NCI-H345 (cell line): Measurements from ENCODE around the gene CHST11.

Source experiments
- DNase-seq: peaks from one replicate; lab custom pipeline; 2025; lab: John Stamatoyannopoulos, UW

Gene CHST11

DNA sequence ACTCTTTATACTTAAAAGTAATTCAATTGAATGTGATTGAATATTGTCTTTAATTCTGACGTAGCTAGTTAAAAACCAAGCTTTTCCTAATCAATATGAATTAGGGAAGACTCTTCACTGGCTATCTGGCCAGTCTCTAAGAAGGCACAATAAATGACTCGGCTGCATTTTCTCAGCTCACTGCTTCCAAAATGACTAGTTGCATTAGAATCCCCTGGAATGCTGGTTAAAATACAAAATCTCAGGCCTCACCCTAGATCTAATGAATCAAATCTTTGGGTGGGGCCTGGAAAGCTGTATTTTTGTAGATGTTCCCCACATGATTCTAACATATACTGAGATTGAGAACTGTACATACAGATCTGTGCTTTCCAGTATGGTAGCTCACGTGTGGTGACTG, 242.1 kb downstream of the CHST11 start:
- DNase-seq, result no peak

DNA sequence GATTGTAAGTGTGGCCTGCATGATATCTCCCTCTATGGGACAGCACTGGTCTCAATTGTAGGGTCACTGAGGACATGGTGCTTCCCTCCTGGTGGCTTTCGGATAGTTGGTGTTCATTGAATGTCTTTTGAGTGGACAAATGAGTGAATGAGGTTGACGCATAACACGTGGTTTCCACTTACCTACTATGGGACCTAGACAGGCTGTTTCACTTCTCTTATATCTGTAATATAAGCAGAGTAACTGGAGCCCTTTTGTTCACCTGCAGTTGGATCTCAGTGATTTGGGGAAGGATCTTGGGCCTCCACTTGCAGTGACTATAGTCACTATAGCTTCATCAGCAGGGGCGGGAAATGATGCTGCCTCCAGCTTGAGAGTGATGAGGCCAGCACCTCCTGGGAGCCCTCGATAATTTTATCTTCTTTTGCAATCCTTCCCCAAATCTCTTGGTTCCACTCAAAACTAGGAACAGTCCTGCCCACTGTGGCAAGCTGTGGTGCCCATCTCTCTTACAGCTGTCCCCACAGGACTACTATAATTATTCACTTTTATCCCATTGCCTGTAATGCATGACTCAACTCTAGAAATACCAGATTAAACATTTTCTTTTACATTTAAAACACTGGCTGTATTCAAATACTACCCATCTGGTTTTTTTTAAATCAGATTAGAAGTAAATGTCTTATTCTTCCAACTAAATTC, 242.9 kb downstream of the CHST11 start:
- DNase-seq, result no peak

DNA sequence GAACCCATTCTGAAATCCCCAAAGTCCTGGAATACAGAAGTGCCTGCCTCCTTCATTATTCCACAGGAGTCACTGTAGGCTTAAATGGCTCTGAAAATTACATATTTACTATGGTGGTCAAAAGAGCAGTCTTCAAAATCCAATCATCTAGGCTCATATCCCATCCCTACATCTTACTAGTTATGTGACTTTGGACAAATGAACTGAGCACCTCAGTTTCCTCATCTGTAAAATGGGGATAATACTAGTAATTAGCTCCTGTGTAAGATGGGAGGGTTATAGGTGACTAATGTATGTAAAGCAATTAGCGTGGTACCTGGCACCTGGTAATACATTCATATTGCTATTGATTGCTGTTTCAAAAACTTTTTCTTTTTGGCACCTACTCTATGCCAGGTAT, 243.6 kb downstream of the CHST11 start:
- no peak for DNase-seq

DNA sequence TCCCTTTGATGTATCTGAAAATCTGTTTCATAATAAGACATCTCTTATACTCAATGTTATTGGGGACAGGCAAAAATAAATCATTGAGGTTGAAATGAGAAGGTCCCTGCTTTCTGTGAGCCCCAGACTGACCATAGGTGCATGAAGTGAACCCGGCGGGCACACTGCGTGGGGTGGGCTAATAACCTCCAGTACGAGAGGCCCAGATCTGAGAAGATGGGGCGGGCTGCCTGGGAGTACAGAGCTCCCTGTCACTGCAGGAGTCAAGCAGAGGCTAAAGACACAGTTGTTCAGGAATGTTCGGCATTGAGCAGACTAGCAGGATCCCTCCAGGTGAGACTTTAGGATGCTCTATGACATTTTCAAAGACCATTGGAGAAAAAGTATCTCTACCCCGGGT, 244.6 kb downstream of the CHST11 start:
- no peak for DNase-seq

DNA sequence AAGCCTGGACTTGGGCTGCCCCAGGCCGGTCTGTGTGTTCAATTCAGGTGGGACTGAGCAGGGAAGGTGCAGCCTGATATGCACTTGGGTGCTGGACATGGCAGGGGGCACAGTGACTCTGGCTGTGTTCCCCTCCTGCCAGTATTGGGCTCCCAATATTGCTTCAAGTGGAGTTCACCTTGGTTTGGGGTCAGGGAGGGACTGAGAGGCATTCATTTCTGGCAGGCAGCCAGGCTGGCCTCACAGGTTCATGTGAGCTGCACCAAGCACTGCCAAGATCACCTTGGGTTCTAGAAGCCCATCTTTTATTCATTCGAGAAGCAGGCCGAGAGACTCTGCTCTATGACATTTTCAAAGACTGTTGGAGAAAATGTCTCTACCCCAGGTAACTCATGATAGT, 245.0 kb downstream of the CHST11 start:
- no peak for DNase-seq

DNA sequence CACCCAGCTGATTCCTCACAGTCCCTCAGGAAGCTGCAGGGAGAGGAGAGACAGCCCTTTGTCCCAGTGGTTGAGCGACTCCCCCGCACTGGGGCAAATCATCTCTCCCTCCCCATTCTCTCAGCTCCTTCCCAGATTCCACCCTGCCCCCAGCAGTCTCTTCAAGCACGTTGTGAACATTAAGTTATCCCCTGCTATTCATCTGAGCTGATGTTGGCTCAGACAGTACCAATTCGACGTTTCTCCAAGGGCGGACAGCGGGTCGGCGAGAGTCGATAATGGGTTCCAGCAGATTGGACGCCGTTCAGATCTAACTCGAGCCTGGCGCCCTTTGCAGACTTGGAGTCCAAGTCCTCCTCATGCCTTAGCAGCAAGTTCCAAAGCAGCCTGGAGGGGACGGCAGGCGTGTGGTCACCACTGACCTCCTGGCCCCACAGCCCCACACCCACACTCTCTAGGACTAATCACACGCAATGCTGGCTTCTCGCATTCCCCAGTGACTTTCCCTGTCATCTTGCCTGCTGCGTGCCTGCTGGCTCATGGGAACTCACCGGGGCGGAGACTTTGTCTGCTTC, 245.9 kb downstream of the CHST11 start:
- DNase-seq, result no peak

DNA sequence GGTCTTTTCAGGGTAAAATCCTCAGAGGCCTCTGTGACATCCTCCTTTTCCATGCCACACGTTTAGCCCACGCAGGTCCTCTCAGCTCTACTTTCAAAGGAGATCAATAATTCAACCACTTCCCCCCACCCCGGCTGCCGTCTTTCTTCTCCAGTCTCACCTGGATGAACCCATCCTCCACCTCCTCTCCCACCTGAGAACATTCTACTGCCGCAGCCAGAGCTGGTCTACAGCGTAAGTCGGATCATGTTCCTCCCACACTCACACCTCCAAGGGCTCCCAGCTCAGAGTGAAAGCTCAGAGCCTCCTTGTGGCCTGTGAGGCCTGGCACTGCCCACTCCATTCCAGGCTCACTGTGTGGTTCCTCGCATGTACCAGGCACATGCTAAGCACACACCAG, 246.6 kb downstream of the CHST11 start:
- no peak for DNase-seq

DNA sequence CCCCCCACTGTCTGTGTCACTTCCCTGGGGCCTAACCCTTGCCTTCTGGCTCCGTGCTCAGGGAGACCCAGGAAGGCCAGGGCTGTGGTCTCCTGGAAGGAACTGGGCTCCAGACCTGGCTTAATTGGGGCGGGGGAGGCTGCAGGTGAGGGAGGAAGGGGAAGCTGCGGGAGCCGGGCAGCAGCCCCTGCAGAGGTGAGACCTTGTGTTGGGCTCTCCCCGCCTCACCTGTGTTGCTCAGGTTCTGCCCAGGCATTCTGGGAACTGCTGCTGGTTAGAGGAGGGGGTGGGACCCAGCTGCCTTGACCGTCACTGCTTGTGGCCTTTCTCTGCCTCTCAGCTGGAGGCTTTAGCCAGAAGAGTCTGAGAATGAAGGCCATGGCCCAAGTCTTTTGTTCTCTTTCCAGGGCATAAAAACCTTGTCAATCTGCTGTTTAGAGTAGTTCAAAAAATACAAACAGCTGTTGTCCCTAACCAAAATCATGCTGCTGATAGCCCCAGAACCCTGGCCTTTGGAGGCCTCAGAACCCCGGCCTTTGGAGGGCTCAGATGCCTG, 247.6 kb downstream of the CHST11 start:
- no peak for DNase-seq

DNA sequence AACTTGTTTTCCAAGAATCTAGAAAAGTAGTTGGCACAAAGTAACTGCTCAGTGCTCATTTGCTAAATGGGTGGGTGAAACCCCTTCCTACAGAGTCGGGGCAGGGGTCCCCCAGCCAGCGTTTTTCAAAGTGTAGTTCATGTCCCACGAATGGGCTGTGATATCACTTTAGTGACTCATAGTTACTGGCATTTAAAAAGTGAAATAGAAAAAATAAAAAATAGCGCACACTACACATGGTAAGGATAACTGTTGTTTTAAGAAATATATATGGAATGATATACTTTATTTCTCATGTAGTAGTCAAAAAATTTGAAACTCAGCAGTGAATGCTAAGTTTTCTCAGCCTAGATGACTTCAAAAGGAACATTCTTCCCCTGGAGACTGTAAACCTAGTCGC, 250.4 kb downstream of the CHST11 start:
- DNase-seq, result no peak

DNA sequence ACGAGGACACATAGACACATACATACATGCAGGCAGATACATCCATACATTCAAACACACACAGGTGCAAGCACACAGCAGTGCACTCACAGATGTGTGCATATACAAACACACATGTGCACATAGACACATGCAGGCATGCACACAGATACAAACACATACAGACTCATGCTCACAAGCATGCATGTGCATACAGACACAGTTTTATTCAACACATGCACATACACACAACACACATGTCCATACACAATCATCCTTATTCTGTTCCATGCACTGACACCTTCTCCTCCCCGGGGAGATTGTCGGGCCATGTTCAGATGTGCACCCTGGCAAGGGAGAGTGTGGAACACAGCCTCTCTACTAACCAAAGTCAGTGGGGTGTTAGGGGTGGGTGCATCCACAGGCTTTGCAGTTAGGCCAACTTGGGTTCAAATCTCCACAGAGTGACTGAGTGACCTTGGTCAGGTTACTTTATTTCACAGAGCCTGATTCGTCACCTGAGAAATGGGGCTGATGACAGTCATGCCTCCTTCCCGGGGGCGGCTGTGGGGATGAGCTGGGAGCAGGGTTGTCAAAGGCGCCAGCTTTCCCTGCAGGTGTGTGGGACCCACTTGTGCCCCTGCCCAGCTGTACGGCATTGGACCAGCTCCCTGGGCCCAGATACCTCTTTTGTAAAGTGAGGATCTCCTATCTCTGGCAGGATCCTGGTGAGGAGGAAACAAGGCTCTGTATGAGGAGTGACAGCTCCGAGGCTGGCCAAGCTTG, 251.2 kb downstream of the CHST11 start:
- DNase-seq, result no peak

DNA sequence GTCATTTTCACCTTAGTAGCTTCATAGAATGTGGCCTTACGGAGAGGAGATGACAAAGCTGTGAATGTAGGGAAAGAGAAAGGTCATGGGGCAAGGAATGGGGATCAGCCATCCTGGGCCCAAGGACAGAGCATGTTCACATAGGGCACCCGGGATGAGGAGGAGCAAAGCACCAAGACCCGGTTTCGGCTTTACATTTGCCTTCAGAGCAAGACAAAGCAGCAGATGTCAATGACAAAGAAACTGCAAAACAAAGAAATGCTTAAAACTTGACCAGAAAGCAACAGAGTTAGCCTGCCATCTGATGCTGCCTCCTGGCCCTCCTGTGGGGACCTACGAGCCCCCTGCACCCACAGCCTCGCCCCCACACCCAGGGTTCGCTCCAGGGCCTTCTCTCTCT, 252.1 kb downstream of the CHST11 start:
- DNase-seq, result no peak

DNA sequence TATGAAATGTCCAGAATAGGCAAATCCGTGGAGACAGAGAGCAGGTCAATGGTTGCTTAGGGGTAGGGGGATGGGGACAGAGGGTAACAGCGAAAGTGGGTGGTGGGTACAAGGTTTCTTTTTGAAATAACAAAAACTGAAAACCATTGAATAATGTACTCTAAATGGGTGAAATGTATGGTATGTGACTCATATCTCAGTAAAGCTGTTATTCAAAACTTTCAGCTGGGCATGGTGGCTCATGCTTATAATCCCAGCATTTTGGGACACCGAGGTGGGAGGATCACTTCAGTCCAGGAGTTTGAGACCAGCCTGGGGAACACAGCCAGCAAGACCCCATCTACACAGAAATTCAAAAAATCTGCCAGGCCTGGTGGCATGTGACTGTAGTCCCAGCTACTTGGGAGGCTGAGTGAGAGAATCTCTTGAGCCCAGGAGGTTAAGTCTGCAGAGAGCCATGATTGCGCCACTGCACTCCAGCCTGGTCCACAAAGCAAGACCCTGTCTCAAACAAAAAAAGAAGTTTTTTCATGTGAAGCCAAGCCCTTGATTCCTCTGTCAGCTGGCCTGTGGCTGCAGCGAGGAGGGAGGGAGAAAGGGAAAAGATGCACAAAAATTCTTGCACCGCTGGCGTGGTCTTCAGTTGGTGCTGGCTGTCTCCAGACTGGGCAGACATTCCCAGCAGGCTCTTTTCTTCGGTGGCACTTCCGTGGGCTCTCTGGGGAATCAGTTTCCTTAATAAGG, 253.1 kb downstream of the CHST11 start:
- no peak for DNase-seq

DNA sequence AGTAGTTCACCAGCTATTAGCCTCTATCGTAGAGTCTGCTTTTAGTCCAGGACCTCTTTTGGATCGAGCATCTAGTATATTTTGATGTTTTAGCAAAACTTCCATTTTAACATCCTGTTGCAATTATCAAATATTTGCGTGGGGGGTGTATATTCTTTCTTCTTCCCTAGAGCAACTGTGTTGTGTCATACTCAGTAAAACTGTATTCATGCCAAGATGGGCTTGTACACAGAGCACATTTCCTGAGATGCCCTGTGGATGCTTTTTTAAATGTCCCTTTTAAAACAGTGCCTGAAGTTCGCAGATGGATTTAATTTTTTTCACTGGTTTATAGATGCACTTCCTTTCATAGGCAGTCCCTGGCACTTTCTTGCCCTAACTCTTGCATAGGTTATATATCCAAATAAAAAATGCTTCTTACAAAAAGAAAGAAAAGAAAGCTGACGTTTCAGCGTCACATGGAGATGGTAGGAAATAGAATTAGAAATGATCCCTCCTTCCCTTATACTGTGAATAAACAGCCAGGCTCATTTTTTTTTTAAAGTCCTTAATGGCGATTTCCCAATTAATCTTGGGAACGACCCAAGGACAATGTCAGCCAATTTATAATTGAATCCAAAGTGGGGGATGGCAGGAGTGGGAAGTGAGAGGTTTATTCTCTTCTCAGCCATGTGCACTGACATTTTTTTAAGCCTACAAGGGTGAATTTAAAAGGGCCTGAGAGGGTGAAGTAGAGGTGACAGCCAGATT, 254.4 kb downstream of the CHST11 start:
- DNase-seq, result no peak

DNA sequence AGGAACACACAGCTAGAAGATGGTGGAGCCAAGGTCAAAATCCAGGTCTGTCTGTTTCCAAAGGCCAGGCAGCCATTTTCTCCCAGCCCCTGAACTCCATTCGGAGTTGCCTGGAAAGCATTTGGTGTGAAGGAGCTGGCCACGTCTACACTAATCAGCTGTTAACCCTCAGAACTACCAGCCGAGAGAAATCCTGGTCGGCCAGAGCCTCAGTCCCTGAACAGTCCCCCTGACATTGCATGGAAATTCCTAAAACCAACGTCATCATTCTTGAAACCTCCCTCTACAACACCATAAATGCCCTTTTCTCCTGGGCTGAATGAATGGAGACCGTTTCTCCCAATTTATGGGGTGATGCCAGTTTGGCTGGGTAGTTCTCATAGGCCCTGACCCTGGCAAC, 255.7 kb downstream of the CHST11 start:
- DNase-seq, result no peak

DNA sequence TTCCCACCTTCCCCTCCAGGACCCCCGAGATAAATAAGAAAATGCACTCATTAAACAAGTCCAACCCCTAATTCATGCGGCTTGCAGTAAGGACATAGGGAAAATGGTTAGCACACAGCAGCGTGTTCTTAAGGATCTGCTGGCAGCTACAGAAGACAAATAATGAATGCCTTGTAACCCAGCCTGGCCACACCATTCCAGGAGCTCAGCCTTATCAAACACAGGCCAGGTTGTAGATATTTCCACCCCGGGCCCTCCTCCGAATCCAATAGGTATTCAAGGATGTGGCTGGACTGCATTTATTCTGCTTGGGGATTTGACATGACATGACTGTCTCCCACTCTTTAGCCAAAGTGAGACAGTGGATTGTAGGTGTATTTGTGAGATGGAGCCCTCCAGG, 256.2 kb downstream of the CHST11 start:
- no peak for DNase-seq

DNA sequence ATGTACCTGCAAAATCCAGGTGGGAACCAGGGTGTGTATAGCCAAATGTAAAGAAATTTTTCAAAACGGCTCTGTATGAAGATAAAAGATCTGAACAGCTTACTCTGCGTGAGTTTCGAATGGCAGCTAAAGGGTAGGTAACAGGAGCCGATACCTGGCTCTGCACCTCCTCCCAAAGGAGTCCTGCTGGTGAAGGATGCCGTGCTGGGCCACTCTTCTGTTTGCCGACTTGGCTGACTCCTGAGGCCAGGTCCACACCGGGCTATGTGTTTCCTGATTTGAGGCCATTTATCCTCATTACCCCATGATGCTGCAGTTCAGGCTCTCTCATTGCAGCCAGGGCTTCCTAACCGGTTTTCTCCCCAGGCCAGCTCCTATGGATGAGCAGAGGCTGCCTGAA, 256.7 kb downstream of the CHST11 start:
- no peak for DNase-seq

DNA sequence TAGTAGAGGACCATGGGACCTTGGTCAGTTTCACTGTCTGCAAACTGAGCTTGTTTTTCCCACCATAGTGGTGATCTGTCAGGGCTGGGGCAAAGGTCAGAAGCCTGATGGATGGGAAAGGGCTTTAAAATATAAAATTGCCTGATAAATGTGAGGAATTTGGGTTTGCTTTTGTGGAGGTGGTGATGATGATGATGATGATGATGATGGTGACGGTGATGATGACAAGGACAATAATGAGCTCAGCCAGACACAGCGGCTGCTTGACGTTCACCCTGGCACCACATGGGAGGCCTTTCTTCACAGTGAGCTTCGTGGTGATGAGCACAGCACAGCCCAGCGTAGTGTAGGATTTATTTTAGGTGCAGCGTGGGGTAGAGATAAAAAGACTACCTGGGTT, 257.6 kb downstream of the CHST11 start:
- DNase-seq, result no peak

DNA sequence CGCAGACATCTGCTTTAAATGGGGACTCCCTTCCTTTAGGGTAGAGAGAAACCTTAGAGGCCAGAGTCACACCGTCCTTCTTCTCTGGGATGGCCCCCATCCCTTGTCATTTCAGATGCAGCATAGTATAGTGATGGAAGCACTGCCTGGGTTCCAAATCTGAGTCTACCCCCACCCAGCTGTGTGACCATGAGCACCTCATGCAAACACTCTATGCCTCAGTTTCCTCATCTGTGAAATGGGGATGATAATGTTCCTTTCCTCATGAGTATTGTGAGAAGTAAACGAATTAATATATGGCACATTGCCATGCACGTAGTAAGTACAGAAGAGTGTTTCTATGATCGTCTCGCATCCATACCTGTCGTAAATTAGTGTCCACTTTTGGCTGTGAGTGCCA, 259.4 kb downstream of the CHST11 start:
- no peak for DNase-seq

DNA sequence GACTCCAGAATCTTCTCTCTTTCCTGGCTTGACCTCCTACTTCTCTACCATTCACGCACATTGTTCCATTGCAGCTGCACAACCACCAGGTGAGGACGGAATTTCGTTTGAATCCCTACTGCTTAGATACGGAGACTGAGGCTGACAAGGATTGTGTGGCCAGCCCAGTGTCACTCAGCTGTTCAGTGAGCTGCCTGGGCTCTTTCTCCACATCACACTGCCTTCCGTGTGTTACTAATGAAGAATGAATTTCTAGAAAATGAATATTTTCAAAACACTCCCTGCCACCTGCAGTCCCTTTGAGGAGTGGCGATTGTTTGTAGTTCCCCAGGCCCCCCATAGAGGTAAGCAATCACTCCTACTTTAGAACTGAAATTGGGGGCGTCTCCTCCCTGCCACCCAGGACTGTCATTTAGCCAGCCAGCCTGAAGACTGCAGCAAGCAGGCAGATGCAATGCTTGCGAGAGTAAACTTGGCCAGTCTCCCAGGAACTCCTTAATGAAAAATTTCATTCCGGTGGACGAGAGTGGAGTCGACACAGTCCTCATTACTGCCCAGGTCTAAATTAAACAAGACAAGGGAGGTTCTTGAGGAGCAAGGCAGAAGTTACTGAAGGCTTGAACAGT, 261.7 kb downstream of the CHST11 start:
- DNase-seq, result peak; percentile 45

DNA sequence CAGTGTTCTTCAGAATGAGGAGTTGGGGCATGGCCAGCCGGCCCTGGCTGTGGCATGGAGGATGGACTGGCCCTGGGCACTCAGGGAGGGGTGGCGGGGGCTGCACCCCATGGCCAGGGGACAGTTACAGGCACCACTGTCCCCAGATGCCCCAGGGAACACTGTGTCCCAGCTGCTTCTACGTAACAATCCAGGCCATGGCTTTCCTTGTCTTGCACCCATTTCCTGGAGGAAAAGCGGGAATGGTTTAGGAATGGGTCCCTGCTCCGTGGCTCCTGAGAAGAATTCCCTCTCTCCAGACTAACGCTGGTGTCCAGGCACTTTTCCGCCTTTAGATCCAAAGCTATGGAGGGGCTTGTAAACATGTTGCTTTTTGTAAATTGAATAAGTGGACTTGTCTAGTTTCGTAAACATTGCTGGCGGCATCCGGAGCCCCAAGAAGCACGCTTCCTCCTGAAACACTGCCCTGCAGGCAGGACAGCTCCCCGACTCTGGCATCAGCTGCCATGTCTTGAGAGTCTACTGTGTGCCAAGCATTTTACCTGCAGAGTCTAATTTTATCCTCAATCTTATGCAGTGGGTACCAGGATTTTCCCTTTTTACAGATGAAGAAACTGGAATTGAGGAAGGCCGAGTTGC, 263.1 kb downstream of the CHST11 start:
- no peak for DNase-seq
